Measurements from ENCODE around the gene C3orf80.

DNA sequence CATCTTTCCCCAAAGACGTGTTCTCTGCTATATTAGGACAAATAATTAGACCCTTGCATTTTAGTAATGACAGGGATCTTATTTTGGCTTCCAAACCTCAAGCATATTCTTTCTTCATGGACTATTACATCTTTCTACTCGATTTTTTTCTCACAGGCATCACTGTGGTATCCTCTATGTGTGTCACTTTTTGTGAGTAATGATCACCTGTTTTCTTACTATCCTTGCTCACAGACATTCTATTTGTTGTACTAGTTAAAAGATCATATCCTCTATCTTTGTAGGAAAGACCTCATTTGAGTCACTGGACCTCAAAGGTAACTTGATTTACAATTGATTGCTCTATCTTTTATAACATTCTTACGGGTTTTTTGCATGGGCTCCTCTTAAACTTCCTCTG is 6.8 kb downstream of the C3orf80 start:
- TF ChIP-seq, protein P1, sequence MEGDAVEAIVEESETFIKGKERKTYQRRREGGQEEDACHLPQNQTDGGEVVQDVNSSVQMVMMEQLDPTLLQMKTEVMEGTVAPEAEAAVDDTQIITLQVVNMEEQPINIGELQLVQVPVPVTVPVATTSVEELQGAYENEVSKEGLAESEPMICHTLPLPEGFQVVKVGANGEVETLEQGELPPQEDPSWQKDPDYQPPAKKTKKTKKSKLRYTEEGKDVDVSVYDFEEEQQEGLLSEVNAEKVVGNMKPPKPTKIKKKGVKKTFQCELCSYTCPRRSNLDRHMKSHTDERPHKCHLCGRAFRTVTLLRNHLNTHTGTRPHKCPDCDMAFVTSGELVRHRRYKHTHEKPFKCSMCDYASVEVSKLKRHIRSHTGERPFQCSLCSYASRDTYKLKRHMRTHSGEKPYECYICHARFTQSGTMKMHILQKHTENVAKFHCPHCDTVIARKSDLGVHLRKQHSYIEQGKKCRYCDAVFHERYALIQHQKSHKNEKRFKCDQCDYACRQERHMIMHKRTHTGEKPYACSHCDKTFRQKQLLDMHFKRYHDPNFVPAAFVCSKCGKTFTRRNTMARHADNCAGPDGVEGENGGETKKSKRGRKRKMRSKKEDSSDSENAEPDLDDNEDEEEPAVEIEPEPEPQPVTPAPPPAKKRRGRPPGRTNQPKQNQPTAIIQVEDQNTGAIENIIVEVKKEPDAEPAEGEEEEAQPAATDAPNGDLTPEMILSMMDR (IDR thresholded peaks at IDR 0.05): no peak
- TF ChIP-seq EP300 (IDR thresholded peaks at IDR 0.05): no peak
- no peak for TF ChIP-seq POLR2A (IDR thresholded peaks at IDR 0.05)
- TF ChIP-seq POLR2AphosphoS5 (IDR thresholded peaks at IDR 0.05): no peak
